Chondrocyte (in vitro differentiated cells): ENCODE results near the gene CORO2A. TPM values are rescaled to one million over a fixed set of nuclear protein-coding genes. Genes with fewer than 3 reads are reported as not detected.

Experiments
- DNase-seq: peaks from one replicate; pipeline ENCODE4 v3.0.0; 2021; ENCODE audit warnings: mixed read lengths, low spot score
- H3K27ac Mint-ChIP-seq: one replicate; pipeline ENCODE4 v1.8.0; 2021; ENCODE audit warnings: mild to moderate bottlenecking, moderate library complexity, mixed read lengths; ENCODE audit not compliant: unreplicated experiment
- H3K27me3 Mint-ChIP-seq: 2 replicates; pipeline ENCODE4 v1.8.0; 2021; ENCODE audit warnings: low read depth, mixed read lengths
- H3K36me3 Mint-ChIP-seq: 2 replicates; pipeline ENCODE4 v1.8.0; 2021; ENCODE audit warnings: low read depth, mixed read lengths
- H3K4me1 Mint-ChIP-seq: 2 replicates; pipeline ENCODE4 v1.8.0; 2021; ENCODE audit warnings: low read depth, mild to moderate bottlenecking, mixed read lengths
- H3K4me3 Mint-ChIP-seq: one replicate; pipeline ENCODE4 v1.8.0; 2021; ENCODE audit warnings: mild to moderate bottlenecking, moderate library complexity, mixed read lengths; ENCODE audit not compliant: unreplicated experiment
- H3K9me3 Mint-ChIP-seq: 2 replicates; pipeline ENCODE4 v1.8.0; 2021; ENCODE audit warnings: low read depth, mixed read lengths
- long read RNA-seq: library from polyadenylated mRNA; stranded (forward); transcript quantifications from one replicate; pipeline ENCODE4 v2.0.0, GENCODE V29; 2021
- total RNA-seq: library from RNA; stranded (reverse); gene quantifications from 3 replicates; pipeline ENCODE4 v1.2.1, GENCODE V29; 2021
- TF ChIP-seq, protein P1 (sequence below): fragments of 200-600 bp; sonication (generic); IDR thresholded peaks from 2 replicates; pipeline ENCODE4 v1.5.0; 2021; ENCODE audit warnings: antibody characterized with exemption, mild to moderate bottlenecking, moderate library complexity

Gene CORO2A
- total RNA-seq, result 10.1 to 17.4 TPM (median 10.2 TPM) in 3 replicates
- long read RNA-seq, full-length matches to known transcripts, result 1 of 5 reads
- long read RNA-seq, partial matches to known transcripts, result 0 of 5 reads
- long read RNA-seq, other reads (novel, unspliced or antisense), result 4 of 5 reads

DNA sequence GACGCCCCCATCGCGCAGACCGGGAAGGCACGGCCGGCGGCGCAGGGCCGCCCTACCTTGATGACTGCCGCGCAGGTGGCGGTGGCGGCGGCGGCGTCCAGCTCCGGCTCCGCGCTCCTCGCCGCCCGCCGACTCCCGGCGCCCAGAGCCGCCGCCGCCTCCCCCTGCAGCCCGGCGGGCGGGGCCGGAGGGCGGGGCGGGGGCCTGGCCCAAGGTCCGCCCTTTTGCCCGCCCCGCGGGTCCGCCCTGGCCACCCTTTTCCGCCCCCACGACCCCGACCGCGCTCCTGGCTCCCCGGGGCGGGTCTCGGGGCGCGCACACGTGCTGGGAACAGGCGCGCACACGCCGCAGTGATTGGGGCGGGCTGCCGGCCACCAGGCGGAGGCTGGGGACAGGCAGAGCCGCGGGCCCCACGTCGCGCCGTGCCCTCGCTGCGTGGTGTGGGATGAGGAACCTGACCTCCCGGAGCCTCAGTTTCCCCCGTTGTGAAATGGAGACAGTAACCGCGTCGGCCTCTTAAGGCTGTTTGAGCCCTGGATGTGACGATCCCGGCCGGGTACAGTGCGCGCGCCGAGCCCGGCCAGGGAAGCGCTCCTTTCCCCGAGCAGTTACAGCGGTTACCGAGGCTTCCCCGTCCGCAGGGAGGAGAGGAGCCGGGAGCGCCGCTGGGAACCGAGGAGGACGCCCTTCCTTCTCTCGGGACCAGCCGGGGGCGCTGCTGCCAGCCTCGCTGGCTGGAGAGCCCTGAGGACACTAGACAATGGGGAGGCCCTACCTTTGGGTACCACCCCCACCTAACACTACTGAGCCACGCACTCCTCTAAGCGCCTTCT lies at the start of gene CORO2A:
TSS of gene CORO2A (minus strand) at position 135 of the 833 bp plus-strand sequence. CDS start 34,977 bp downstream, outside the sequence.
- peak within 1 kb of the TSS; percentile 71 for H3K27ac Mint-ChIP-seq
- H3K36me3 Mint-ChIP-seq, result no peaks in the 10 kb centered on the region
- no peaks in the 10 kb centered on the region for H3K9me3 Mint-ChIP-seq
- no peaks in the 10 kb centered on the region for H3K27me3 Mint-ChIP-seq
- DNase-seq, result no peak
- H3K4me3 Mint-ChIP-seq, result peak within 1 kb of the TSS; percentile 83
- peaks cover 25% of the 10 kb centered on the region for H3K4me1 Mint-ChIP-seq
- TF ChIP-seq, protein P1, sequence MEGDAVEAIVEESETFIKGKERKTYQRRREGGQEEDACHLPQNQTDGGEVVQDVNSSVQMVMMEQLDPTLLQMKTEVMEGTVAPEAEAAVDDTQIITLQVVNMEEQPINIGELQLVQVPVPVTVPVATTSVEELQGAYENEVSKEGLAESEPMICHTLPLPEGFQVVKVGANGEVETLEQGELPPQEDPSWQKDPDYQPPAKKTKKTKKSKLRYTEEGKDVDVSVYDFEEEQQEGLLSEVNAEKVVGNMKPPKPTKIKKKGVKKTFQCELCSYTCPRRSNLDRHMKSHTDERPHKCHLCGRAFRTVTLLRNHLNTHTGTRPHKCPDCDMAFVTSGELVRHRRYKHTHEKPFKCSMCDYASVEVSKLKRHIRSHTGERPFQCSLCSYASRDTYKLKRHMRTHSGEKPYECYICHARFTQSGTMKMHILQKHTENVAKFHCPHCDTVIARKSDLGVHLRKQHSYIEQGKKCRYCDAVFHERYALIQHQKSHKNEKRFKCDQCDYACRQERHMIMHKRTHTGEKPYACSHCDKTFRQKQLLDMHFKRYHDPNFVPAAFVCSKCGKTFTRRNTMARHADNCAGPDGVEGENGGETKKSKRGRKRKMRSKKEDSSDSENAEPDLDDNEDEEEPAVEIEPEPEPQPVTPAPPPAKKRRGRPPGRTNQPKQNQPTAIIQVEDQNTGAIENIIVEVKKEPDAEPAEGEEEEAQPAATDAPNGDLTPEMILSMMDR, result peak; percentile 79

DNA sequence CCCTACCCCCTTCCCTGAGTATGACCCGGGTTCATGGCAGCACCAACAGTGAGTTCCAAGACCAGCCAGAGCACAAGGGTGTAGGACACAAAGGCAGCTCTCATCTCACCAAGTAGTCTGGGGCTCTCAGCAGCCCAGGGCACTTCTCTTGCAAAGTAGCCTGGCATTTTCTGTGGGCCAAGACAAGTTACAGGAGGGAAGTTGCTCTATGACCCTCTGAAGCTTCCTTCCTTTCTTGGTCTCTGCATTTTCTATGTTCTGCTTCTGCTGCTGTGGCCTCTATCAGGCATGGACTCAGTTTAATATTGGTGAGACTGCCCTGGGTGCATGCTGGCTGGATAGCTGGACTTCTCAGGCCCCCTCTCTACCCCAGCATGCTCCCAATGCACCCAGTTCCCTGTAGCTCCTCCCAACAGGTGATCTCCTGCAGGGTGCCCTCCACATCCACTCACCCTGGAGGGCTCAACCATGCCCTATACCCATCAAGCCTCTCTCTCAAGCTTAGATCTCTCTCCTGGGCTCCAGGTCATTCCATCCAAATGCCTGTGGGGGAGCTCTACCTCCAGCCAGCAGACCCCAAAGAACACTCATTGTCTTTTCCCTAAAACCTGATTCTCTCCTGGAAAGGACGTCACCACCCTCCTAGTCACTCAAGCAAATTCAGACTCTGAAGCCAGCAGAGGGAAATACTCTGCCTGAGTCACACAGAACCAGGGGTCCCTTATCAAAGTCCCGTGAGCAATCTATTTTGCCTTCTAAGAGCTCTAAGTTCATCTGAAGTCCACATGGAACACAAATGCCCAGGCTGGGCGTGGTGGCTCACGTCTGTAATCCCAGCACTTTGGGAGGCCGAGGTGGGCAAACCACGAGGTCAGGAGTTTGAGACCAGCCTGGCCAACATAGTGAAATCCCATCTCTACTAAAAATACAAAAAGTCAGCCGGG lies 49.2 kb upstream of the CORO2A start:
- TF ChIP-seq, protein P1, result no peak
- Mint-ChIP-seq H3K27ac (no peak overlapping the region), H3K4me1 (peaks cover 9% of the 10 kb centered on the region), H3K9me3 (no peaks in the 10 kb centered on the region), H3K27me3 (no peaks in the 10 kb centered on the region), H3K4me3 (no peak overlapping the region), H3K36me3 (peaks cover 9% of the 10 kb centered on the region)
- DNase-seq, result no peak

GRCh38 chr9:98240475-98240874 lies 48.0 kb upstream of the CORO2A start:
- H3K9me3 Mint-ChIP-seq, result no peaks in the 10 kb centered on the region
- H3K36me3 Mint-ChIP-seq, result peaks cover 11% of the 10 kb centered on the region
- no peaks in the 10 kb centered on the region for H3K27me3 Mint-ChIP-seq
- H3K27ac Mint-ChIP-seq, result no peak overlapping the region
- H3K4me1 Mint-ChIP-seq, result no peaks in the 10 kb centered on the region
- no peak for DNase-seq
- H3K4me3 Mint-ChIP-seq, result no peak overlapping the region
- TF ChIP-seq, protein P1, result no peak

GRCh38 chr9:98236901-98237487 lies 44.6 kb upstream of the CORO2A start:
- H3K4me1 Mint-ChIP-seq, result peaks cover 20% of the 10 kb centered on the region
- no peaks in the 10 kb centered on the region for H3K27me3 Mint-ChIP-seq
- TF ChIP-seq, protein P1, result no peak
- H3K9me3 Mint-ChIP-seq, result no peaks in the 10 kb centered on the region
- no peak overlapping the region for H3K27ac Mint-ChIP-seq
- no peak overlapping the region for H3K4me3 Mint-ChIP-seq
- peaks cover 13% of the 10 kb centered on the region for H3K36me3 Mint-ChIP-seq
- no peak for DNase-seq

- Mint-ChIP-seq H3K4me3 (no peak overlapping the region), H3K27ac (no peak overlapping the region), H3K9me3 (no peaks in the 10 kb centered on the region), H3K27me3 (no peaks in the 10 kb centered on the region), H3K4me1 (peaks cover 35% of the 10 kb centered on the region), H3K36me3 (peaks cover 10% of the 10 kb centered on the region)
- TF ChIP-seq, protein P1, result no peak
- DNase-seq, result no peak
These were observed 42.7 kb upstream of the CORO2A start for GRCh38 chr9:98235126-98235525.
